AG09309 (cell line): ENCODE results near the gene KY.

Source experiments
- DNase-seq: peaks from one replicate; pipeline ENCODE4 v3.0.0-alpha.2; 2010; ENCODE audit warnings: low read depth
- H3K4me3 ChIP-seq: 2 replicates; pipeline ENCODE4 v1.5.1; 2011; ENCODE audit warnings: mild to moderate bottlenecking, low read depth, low read length, moderate library complexity; ENCODE audit not compliant: control insufficient read depth
- TF ChIP-seq, protein P1 (sequence below): IDR thresholded peaks from 2 replicates; pipeline ENCODE4 v1.5.1; 2011; ENCODE audit warnings: mild to moderate bottlenecking, low read depth, low read length, inconsistent platforms; ENCODE audit not compliant: insufficient read depth, control insufficient read depth; ENCODE audit errors: missing control alignments

Gene KY

DNA sequence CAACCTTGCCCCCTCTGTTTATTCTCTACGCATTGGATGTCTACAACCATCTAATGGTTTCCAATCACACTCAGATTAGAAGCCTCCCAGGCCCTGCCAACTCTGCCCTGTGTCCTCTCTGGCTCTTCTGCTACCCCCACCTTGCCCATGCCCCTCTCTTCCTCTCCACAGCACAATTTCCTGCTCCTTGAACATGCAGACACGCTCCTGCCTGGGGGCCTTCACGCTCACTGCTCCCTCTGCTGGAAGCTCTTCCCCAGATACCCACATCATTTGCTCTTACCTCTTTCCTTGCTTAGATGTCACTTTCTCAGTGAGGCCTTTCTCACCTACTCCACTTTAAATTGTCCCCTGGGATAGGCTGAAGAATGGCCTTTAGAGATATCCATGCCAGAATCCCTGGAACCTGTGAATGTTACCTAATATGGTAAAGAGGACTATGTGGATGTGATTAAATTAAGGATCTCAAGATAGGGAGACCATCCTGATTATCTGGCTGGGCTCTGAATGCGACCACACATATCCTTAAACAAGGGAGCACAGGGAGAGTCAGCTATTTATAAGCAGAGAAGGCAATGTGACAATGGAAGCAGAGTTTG lies 9.9 kb downstream of the KY start:
- DNase-seq: no peak
- H3K4me3 ChIP-seq: no peak overlapping the region
- TF ChIP-seq, protein P1, sequence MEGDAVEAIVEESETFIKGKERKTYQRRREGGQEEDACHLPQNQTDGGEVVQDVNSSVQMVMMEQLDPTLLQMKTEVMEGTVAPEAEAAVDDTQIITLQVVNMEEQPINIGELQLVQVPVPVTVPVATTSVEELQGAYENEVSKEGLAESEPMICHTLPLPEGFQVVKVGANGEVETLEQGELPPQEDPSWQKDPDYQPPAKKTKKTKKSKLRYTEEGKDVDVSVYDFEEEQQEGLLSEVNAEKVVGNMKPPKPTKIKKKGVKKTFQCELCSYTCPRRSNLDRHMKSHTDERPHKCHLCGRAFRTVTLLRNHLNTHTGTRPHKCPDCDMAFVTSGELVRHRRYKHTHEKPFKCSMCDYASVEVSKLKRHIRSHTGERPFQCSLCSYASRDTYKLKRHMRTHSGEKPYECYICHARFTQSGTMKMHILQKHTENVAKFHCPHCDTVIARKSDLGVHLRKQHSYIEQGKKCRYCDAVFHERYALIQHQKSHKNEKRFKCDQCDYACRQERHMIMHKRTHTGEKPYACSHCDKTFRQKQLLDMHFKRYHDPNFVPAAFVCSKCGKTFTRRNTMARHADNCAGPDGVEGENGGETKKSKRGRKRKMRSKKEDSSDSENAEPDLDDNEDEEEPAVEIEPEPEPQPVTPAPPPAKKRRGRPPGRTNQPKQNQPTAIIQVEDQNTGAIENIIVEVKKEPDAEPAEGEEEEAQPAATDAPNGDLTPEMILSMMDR: peak; percentile 66

DNA sequence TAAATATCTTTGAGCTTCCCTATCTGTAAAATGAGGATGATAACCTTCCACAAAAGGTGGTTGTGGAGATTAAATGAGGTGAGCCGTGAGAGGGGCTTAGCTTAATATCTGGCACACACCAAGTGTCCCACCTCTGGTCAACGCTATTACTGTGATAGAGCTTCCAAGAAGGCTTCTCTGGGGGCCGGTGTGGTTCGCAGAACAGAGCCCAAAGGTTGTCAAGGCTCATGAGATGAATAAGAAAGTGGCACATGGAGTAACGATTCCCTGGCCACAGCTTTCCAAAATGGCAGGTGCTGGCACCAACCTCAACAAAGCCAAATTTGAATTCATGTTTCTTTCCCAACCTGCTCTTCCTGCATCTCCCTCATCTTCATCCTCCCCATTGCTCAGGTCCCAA lies 10.4 kb downstream of the KY start:
- H3K4me3 ChIP-seq: no peak overlapping the region
- TF ChIP-seq, protein P1: no peak
- no peak for DNase-seq

DNA sequence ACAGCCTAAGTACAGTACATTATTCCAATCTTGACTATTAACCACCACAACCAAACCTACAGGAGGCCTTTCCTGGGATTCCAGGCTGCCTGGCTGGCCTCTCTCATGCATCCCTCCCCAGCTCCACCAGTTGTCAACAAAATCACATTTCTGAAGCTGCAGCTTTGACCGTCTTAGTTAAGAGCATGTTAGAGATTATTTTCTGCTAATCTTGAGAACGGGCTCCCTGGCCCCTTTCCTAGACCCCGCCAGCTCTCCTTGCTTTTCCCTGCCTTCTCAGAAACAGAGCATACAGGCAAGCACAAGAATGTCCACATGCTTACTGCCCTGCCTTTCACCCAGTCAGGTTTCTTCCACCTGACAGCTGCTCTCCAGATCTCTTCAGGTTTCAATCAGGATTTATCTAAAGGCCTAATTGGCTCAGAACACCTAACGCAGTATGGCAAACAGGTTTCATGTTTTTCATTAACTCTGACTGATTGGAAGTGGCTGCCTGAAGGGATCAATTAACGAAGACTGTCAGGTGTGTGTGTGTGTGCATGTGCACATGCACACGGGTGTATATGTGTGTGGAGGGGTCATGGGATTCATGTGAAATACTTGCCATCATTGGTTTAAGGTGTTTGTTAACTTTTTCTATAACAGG lies 12.3 kb downstream of the KY start:
- H3K4me3 ChIP-seq: no peak overlapping the region
- DNase-seq: no peak
- TF ChIP-seq, protein P1: no peak

DNA sequence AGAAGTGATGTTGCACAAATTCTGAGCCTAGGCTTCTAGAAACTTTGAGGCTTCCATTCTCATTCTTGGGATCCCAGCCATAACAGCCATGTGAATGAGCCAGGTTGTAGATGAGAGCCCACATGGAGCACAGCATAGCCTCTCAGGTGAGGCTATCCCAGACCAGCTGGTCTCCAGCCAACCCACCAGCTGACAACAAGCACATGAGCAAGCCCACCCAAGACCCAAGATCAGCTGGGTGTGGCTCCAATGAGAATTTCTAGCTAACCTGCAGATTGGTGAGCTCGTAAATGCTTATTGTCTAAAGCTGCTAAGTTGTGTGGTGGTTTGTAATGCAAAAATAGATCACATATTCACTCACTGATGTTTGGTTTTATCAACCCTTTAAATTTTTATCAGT lies 14.4 kb downstream of the KY start:
- no peak for DNase-seq
- TF ChIP-seq, protein P1: no peak
- no peak overlapping the region for H3K4me3 ChIP-seq

DNA sequence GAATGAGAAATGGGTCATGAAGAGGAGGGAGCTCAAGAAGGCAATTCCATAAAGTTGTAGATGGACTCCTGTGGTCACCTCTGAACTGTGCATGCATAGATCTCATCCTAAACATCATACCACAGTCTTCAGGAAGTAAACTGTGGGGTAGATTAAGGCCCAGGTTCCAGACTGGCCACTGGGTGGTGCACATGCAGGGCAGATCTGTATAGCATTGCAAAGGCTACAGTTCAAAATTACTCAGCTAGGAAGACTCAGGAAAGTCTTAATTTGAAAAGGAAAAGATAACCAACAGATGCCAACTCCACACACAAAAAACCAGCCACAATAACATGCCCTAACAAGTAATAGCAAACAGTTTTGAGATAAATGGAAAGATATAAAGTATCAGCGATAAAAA lies 20.3 kb downstream of the KY start:
- TF ChIP-seq, protein P1: peak; percentile 64
- no peak for DNase-seq
- no peak overlapping the region for H3K4me3 ChIP-seq

DNA sequence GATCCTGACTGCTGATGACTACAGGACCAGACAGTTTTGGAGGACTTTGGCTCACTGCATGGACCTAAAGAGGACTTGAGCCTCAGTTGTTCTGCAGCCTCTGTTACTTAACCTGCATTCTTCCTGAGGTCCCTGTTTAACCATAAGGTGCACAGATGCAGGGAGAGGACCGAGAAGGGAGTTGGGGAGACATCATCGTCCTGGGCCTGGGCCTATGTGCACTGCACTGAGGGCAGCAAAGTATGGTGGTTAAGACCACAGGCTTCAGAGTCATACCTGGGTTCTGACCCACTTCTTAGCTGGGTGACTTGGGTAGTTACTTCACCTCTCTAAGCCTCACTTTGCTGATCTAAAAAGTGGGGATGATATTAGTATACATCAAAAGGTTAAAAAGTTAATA lies 21.9 kb downstream of the KY start:
- TF ChIP-seq, protein P1: no peak
- no peak for DNase-seq

More for the DNA sequence above, 21.9 kb downstream of the KY start:
- H3K4me3 ChIP-seq: no peak overlapping the region
